Psoas muscle (tissue), 8 donors: Measurements from ENCODE around the gene ANKRD55. TPM values are rescaled to one million over a fixed set of nuclear protein-coding genes. Genes with fewer than 3 reads are reported as not detected.

Experiments
- ATAC-seq, 4 donors: fragments of 200-7000 bp; cut with Tn5 transposase; one replicate each; pipeline ENCODE4 v1.9.1; 2020; ENCODE audit warnings: moderate library complexity in 3 of 4, mild to moderate bottlenecking in 2 of 4
- DNase-seq, 2 donors: peaks; one replicate each; pipeline ENCODE4 v3.0.0-alpha.2; 2020
- H3K27ac ChIP-seq: fragments of 200-600 bp; one replicate; pipeline ENCODE4 v1.8.0; 2022
- H3K27me3 ChIP-seq, 3 donors: fragments of 200-600 bp in 1 of 3; one replicate each; pipeline versions ENCODE4 v1.6.1 to v1.8.0; 2013 to 2022; ENCODE audit warnings: low read length in 2 of 3, mild to moderate bottlenecking in 2 of 3, moderate library complexity in 1 of 3; ENCODE audit not compliant: insufficient read depth in 3 of 3
- H3K36me3 ChIP-seq, 2 donors: fragments of 200-600 bp in 1 of 2; one replicate each; pipeline versions ENCODE4 v1.6.1 to v1.8.0; 2013 to 2022; ENCODE audit warnings: low read depth in 1 of 2, mild to moderate bottlenecking in 1 of 2, moderate library complexity in 1 of 2; ENCODE audit not compliant: insufficient read depth in 1 of 2
- H3K4me1 ChIP-seq: fragments of 200-600 bp; one replicate; pipeline ENCODE4 v1.8.0; 2022
- H3K4me3 ChIP-seq: fragments of 200-600 bp; one replicate; pipeline ENCODE4 v1.8.0; 2022; ENCODE audit warnings: mild to moderate bottlenecking
- H3K9me3 ChIP-seq: fragments of 200-600 bp; one replicate; pipeline ENCODE4 v1.8.0; 2022
- WGBS, 3 donors: extraction: QIAGEN DNeasy Blood & Tissue Kit; methylation state at CpG; one replicate each; pipeline versions ENCODE4 v1.1.6 to v1.1.7; 2013; 5-methylcytosine and 5-hydroxymethylcytosine counted together
- intact Hi-C, 2 donors: fragments of 100-400 bp; cut with DNase I; formaldehyde crosslinking; loops; one replicate each; pipeline versions ENCODE4 v1.11.0 to v1.14.2; 2022
- long read RNA-seq, 2 donors: library from polyadenylated mRNA; unstranded; transcript quantifications; one replicate each; pipeline ENCODE4 v2.0.0, GENCODE V29; 2021
- polyA plus RNA-seq, 3 donors: library from polyadenylated mRNA; stranded (reverse); fragments of 200-250 nt; gene quantifications; one replicate each; pipeline ENCODE4 v1.2.3, GENCODE V29; 2013
- total RNA-seq, 4 donors: library from RNA; stranded (reverse); fragmentation: NEBNext Ultra II Directional in 2 of 4; extraction: Animal tissue kit (Norgen Biotek cat#: 25700) in 2 of 4; gene quantifications; one replicate each; pipeline versions ENCODE4 v1.2.1 to v1.2.4, GENCODE V29; 2021 to 2023
- TF ChIP-seq, protein P1 (sequence below): fragments of 200-600 bp; IDR thresholded peaks from one replicate; pipeline ENCODE4 v1.8.0; 2022; ENCODE audit warnings: antibody characterized with exemption
- donor health status: healthy with polysubstance abuse.
- donor health status: DM: no; HTN: no; CAD: no; lungs with moderate emphysema.
- donor health status: Bipolar disorder and iron deficiency.
- donor health status: healthy.
- donor health status: DM: yes; HTN: yes; CAD: no.
- donor health status: DM: no; HTN: no; CAD: no.
- donor health status: DM: no; HTN: no; CAD: no.
- donor health status: DM: yes; HTN: yes; CAD: no.

Gene ANKRD55
- not detected for total RNA-seq
- under 1 TPM in 2 of 3 donors, not detected in 1; 0.01 to 0.04 TPM for polyA plus RNA-seq
- long read RNA-seq, donor 1 = 0 reads
- long read RNA-seq, donor 2 = 0 reads

- H3K36me3 ChIP-seq = no peaks in the 10 kb centered on the region
- peaks cover 3 to 12% (median 4%) of the 10 kb centered on the region in 3 donors for H3K27me3 ChIP-seq
- no peak for ATAC-seq
- 26 to 38% (median 33%) methylated on average over 8 of the region's 8 CpGs for WGBS, 3 donors
- no peak within 1 kb of the TSS for H3K27ac ChIP-seq
- DNase-seq = no peak
- no peaks in the 10 kb centered on the region for H3K9me3 ChIP-seq
- TF ChIP-seq, protein P1, sequence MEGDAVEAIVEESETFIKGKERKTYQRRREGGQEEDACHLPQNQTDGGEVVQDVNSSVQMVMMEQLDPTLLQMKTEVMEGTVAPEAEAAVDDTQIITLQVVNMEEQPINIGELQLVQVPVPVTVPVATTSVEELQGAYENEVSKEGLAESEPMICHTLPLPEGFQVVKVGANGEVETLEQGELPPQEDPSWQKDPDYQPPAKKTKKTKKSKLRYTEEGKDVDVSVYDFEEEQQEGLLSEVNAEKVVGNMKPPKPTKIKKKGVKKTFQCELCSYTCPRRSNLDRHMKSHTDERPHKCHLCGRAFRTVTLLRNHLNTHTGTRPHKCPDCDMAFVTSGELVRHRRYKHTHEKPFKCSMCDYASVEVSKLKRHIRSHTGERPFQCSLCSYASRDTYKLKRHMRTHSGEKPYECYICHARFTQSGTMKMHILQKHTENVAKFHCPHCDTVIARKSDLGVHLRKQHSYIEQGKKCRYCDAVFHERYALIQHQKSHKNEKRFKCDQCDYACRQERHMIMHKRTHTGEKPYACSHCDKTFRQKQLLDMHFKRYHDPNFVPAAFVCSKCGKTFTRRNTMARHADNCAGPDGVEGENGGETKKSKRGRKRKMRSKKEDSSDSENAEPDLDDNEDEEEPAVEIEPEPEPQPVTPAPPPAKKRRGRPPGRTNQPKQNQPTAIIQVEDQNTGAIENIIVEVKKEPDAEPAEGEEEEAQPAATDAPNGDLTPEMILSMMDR = no peak
- intact Hi-C loops = no loop called here
- no peaks in the 10 kb centered on the region for H3K4me1 ChIP-seq
- H3K4me3 ChIP-seq = no peak within 1 kb of the TSS
These were observed at the start of gene ANKRD55 for GRCh38 chr5:56233230-56233629. Gene ANKRD55, minus strand, starts transcription at chr5:56233330. Its CDS starts 417 bp downstream, at chr5:56232913.

- Histone ChIP-seq H3K36me3 (no peaks in the 10 kb centered on the region), H3K4me3 (no peak overlapping the region), H3K27me3 (peaks cover 0 to 4% (median 0%) of the 10 kb centered on the region in 3 donors), H3K4me1 (peaks cover 2% of the 10 kb centered on the region), H3K9me3 (no peaks in the 10 kb centered on the region), H3K27ac (no peak overlapping the region)
- 90 to 97% (median 93%) methylated on average over 1 of the region's 1 CpG for WGBS, 3 donors
- ATAC-seq = no peak
- intact Hi-C loops = no loop called here
- DNase-seq = no peak
- TF ChIP-seq, protein P1 = no peak
These were observed 49.1 kb upstream of the ANKRD55 start for GRCh38 chr5:56282216-56282615.

DNA sequence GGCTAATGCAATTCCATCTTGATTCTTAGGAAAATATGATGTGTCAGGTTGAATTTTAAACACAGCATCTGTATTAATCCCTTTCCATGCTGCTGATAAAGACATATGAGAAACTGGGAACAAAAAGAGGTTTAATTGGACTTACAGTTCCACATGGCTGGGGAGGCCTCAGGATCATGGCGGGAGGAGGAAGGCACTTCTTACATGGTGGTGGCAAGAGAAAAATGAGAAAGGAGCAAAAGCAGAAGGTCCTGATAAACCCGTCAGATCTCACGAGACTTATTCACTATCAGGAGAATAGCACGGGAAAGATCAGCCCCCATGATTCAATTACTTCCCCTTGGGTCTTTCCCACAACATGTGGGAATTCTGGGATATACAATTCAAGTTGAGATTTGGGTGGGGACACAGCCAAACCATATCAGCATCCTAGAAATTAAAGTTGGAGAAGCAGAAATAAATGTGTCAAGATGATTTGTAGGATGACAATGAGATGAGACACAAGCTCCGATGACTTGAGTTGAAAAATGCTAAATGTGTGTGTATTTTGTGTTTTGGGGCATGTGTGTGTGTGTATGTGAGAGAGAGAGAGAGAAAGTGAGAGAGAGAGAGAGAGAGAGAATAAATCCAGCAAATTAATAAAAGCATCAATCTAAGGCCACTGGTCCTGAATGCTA is 48.5 kb upstream of the ANKRD55 start:
- Histone ChIP-seq H3K27me3 (peaks cover 0 to 4% (median 0%) of the 10 kb centered on the region in 3 donors), H3K4me3 (no peak overlapping the region), H3K27ac (no peak overlapping the region), H3K36me3 (no peaks in the 10 kb centered on the region), H3K9me3 (no peaks in the 10 kb centered on the region), H3K4me1 (peaks cover 2% of the 10 kb centered on the region)
- TF ChIP-seq, protein P1 = no peak
- DNase-seq (no peak), ATAC-seq (no peak)
- 81 to 87% (median 84%) methylated on average over 5 of the region's 5 CpGs for WGBS, 3 donors
- intact Hi-C loops = no loop called here

GRCh38 chr5:56279979-56280378 is 46.8 kb upstream of the ANKRD55 start:
- TF ChIP-seq, protein P1 = no peak
- no peaks in the 10 kb centered on the region for H3K9me3 ChIP-seq
- no peaks in the 10 kb centered on the region for H3K36me3 ChIP-seq
- peaks cover 0 to 4% (median 0%) of the 10 kb centered on the region in 3 donors for H3K27me3 ChIP-seq
- DNase-seq (no peak), ATAC-seq (no peak)
- H3K4me1 ChIP-seq = peaks cover 2% of the 10 kb centered on the region
- 16 to 29% (median 17%) methylated on average over 2 of the region's 2 CpGs for WGBS, 3 donors
- H3K27ac ChIP-seq = no peak overlapping the region
- intact Hi-C loops = no loop called here
- no peak overlapping the region for H3K4me3 ChIP-seq
